Lower leg skin (tissue), 3 donors: ENCODE results near the gene NUMB.

Source experiments
- CTCF ChIP-seq, 3 donors: fragments of 450-650 bp; IDR thresholded peaks; one replicate each; pipeline ENCODE4 v1.5.1; 2016; ENCODE audit warnings: antibody characterized with exemption in 3 of 3, mild to moderate bottlenecking in 3 of 3, moderate library complexity in 2 of 3
- POLR2A ChIP-seq, 2 donors: fragments of 450-650 bp; IDR thresholded peaks; one replicate each; pipeline ENCODE4 v1.6.1; 2016 to 2017; ENCODE audit warnings: antibody characterized with exemption in 2 of 2, mild to moderate bottlenecking in 1 of 2, moderate library complexity in 1 of 2

- TF ChIP-seq CTCF (IDR thresholded peaks at IDR 0.05) = no peak
- no peak for TF ChIP-seq POLR2A (IDR thresholded peaks at IDR 0.05)
Observed at GRCh38 chr14:73376585-73376984, 81.8 kb downstream of the NUMB start.
